Mucosa of descending colon (tissue), 3 donors: ENCODE measurements around the gene C4BPA. TPM values are rescaled to one million over a fixed set of nuclear protein-coding genes. Genes with fewer than 3 reads are reported as not detected.

Source experiments
- ATAC-seq: fragments of 200-7000 bp; cut with Tn5 transposase; one replicate; pipeline ENCODE4 v1.9.1; 2020; ENCODE audit warnings: mild to moderate bottlenecking, moderate library complexity
- DNase-seq, 3 donors: peaks; one replicate each; pipeline ENCODE4 v3.0.0-alpha.2; 2020
- H3K36me3 ChIP-seq: fragments of 200-600 bp; one replicate; pipeline ENCODE4 v1.8.0; 2021; ENCODE audit warnings: low read depth, mild to moderate bottlenecking
- H3K4me1 ChIP-seq: fragments of 200-600 bp; one replicate; pipeline ENCODE4 v1.8.0; 2021; ENCODE audit warnings: low read depth, mild to moderate bottlenecking
- H3K4me3 ChIP-seq: fragments of 200-600 bp; one replicate; pipeline ENCODE4 v1.8.0; 2021; ENCODE audit warnings: mild to moderate bottlenecking
- H3K9me3 ChIP-seq: fragments of 200-600 bp; one replicate; pipeline ENCODE4 v1.8.0; 2021; ENCODE audit warnings: mild to moderate bottlenecking
- CTCF ChIP-seq: fragments of 200-600 bp; IDR thresholded peaks from one replicate; pipeline ENCODE4 v1.8.0; 2022; ENCODE audit warnings: antibody characterized with exemption, mild to moderate bottlenecking
- intact Hi-C, 2 donors: fragments of 100-400 bp; cut with DNase I in 1 of 2; cut with micrococcal nuclease in 1 of 2; formaldehyde crosslinking; loops; one replicate each; pipeline versions ENCODE4 v1.11.0 to v1.11.1; 2022; cut with DNase I, micrococcal nuclease
- total RNA-seq, 3 donors: library from RNA; stranded (reverse); fragmentation: NEBNext Ultra II Directional in 2 of 3; extraction: Animal tissue kit (Norgen Biotek cat#: 25700) in 2 of 3; gene quantifications; one replicate each; pipeline versions ENCODE4 v1.2.1 to v1.2.4, GENCODE V29; 2021 to 2023
- donor health status: DM: no; HTN: no; CAD: no; lungs with moderate emphysema.
- donor health status: DM: no; HTN: no; CAD: no.
- donor health status: DM: no; HTN: yes; CAD: no.

C4BPA gene
- total RNA-seq, 3 donors from 2014 or later, result 1.5 to 5.9 (median 1.9) TPM

GRCh38 chr1:207101720-207102119, 2.3 kb upstream of the C4BPA start:
- H3K36me3 ChIP-seq, result no peaks in the 10 kb centered on the region
- DNase-seq (no peak), ATAC-seq (no peak)
- H3K4me1 ChIP-seq, result no peaks in the 10 kb centered on the region
- TF ChIP-seq CTCF, result no peak
- intact Hi-C loops, result no loop called here
- no peaks in the 10 kb centered on the region for H3K9me3 ChIP-seq
- H3K4me3 ChIP-seq, result no peak overlapping the region

DNA sequence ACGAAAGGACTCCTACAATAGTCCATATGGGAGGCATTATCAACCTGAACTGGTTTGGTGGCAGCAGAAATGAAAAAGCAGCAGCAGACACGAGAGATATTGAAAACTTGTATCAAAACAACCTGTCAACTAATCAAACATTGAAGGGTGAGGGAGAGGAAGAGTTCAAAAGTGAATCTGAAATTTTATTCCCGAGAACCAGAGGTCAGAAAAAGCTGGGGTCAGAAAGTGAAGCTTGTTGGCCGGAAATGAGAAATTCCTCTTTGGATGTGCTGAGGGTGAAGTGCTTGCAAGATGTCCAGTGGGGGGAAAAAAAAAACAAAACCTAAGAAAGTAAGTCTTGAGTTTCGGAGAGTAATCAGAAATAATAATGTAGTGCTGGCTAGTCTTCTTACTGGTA, 1.9 kb upstream of the C4BPA start:
- H3K36me3 ChIP-seq, result no peaks in the 10 kb centered on the region
- ATAC-seq, result no peak
- no peak for DNase-seq
- TF ChIP-seq CTCF, result no peak
- intact Hi-C loops, result no loop called here
- H3K9me3 ChIP-seq, result no peaks in the 10 kb centered on the region
- no peaks in the 10 kb centered on the region for H3K4me1 ChIP-seq
- H3K4me3 ChIP-seq, result no peak overlapping the region

GRCh38 chr1:207102659-207103058, 1.4 kb upstream of the C4BPA start:
- intact Hi-C loops, result no loop called here
- DNase-seq (no peak), ATAC-seq (peak; percentile 64)
- no peaks in the 10 kb centered on the region for H3K4me1 ChIP-seq
- H3K4me3 ChIP-seq, result no peak overlapping the region
- no peak for TF ChIP-seq CTCF
- no peaks in the 10 kb centered on the region for H3K36me3 ChIP-seq
- no peaks in the 10 kb centered on the region for H3K9me3 ChIP-seq

DNA sequence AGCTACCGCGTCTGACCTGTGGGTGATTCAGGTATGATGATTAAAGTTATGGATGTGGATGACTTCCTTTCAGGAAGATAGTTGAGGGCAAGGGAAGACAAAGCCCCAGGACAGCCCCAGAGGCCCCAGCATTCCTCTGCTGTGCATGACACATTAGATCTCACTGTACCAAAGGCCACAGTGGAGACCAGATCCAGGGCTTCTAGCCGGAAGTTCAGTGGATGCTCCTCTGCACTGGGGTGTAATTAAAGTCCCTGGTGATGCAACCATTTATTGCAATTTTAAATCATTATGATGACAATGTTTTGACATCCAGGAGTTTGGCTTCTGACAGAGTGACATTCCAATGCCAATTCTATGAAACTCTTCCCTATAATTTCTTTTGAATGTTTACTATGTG, 5.0 kb downstream of the C4BPA start:
- no peak for DNase-seq
- intact Hi-C loops, result no loop called here
- Histone ChIP-seq H3K9me3 (no peaks in the 10 kb centered on the region), H3K36me3 (no peaks in the 10 kb centered on the region), H3K4me3 (no peak overlapping the region), H3K4me1 (no peaks in the 10 kb centered on the region)
- no peak for TF ChIP-seq CTCF
- peak; percentile 80 for ATAC-seq

GRCh38 chr1:207112616-207113296, 8.7 kb downstream of the C4BPA start:
- ATAC-seq, result no peak
- no peaks in the 10 kb centered on the region for H3K36me3 ChIP-seq
- no peak for DNase-seq
- no peak for TF ChIP-seq CTCF
- intact Hi-C loops, result no loop called here
- H3K4me3 ChIP-seq, result no peak overlapping the region
- no peaks in the 10 kb centered on the region for H3K9me3 ChIP-seq
- H3K4me1 ChIP-seq, result no peaks in the 10 kb centered on the region

- H3K9me3 ChIP-seq, result no peaks in the 10 kb centered on the region
- H3K4me1 ChIP-seq, result no peaks in the 10 kb centered on the region
- intact Hi-C loops, result no loop called here
- ATAC-seq (no peak), DNase-seq (no peak)
- TF ChIP-seq CTCF, result no peak
- H3K36me3 ChIP-seq, result no peaks in the 10 kb centered on the region
- H3K4me3 ChIP-seq, result no peak overlapping the region
These were observed 11.2 kb downstream of the C4BPA start for GRCh38 chr1:207115269-207115668.
